ENCODE measurements around the gene KRCC1.

The KRCC1 gene

DNA sequence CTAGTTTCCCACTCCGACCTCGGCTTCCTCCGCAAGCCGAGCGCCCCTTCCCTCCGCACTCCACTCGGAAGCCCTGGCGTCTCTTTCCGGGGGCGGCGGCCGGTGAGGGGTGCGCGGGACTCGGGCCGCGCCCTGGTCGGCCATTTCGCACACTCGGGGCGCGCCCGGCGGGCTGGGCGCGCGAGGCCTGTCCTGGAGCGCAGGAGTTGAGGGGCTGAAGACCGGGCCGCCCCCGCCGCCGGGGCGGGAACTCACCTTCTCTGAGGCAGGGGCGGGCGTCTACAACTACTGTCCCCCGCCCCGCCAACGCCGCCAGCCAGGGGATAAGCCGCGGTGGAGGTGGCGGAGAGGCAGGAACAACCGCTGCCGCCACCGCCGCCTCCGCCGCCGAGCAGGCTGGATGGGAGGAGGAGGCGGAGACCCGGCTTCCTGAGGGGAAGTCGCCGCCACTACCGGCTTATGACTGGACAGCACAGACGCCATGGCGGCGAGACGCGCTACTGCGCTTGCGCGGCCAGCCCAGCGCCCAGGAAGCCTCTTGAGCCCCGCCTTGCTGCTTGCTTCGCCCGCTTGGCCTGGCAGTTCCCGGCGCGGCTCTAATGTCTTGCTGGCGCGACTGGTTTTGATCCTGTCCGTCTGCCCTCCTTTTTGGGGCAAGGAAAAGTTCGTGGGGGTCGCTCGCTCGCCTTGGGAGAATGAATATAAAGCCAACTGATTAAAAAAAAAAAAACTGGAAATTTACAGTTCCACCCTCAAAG lies at the start of gene KRCC1:
KRCC1 (minus strand) TSS at position 413 of the 758 bp plus-strand sequence. CDS start 27,220 bp downstream, outside the sequence.
- DNase-seq (ENCODE audit: low read depth) = peak; percentile 88

DNA sequence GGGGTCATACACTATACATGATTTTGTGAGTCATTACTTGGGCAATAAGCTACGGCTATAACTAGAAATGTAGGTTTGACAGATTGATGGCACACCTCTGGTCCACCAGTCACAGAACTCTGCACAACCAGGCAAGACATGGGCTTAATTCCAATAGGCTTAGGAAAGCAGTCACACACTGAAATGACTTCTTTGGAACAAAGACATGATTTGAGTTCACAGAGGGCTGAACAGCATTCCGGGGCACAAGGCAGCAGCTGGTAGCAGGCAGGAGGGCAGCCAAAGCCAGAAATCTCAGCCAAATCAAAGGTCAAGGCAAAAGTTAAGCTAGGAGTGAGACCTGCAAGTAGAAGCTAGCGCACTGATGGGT lies 44.9 kb upstream of the KRCC1 start:
- no peak for DNase-seq (ENCODE audit: low read depth)

DNA sequence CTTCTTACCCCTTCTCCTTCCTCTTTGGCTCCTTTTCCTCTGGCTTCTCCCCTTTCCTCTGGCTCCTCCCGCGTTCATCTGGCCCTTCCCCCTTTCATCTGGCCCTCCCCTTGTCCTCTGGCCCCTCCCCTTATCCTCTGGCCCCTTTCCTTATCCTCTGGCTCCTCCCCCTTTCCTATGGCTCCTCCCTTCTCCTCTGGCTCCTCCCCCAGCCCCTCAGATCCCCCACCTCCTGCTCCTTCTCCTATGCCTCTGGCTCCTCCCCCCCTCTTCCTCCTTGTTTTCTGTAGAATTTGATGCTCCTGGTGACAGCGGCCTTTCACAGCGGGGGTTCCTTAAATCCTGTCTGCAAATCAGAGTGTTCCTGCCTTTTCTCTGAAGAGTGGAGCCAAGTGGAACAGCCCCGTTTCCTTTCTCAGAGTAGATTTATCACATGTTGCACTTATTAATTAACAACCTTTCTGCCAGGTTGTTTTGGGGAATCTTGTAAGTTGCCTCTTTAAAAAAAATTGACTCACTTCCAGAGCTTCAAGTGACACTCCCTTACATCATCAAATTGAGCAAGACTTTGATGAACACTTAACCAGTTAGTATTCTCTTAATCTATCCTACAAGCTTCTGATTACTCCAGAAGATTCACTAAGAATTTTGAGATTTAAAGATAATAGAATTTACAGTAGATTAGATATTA lies 44.4 kb upstream of the KRCC1 start:
- DNase-seq (ENCODE audit: low read depth) = no peak

DNA sequence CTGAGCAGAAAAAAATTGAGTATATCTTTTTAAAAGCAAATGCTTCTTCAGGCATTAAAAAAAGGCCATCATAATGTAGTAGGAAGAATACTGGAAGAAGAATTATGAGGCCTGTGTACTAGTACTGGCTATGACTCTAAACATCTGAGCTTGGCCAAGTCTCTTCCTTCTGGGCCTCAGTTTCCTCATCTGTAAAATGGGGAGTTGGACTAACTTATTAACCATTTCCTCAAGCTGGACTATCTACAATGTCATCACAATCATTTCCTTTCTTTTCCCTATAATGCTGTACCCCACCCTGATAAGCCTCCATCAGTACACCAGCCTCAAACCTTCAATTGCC lies 42.9 kb upstream of the KRCC1 start:
- DNase-seq (ENCODE audit: low read depth) = no peak

DNA sequence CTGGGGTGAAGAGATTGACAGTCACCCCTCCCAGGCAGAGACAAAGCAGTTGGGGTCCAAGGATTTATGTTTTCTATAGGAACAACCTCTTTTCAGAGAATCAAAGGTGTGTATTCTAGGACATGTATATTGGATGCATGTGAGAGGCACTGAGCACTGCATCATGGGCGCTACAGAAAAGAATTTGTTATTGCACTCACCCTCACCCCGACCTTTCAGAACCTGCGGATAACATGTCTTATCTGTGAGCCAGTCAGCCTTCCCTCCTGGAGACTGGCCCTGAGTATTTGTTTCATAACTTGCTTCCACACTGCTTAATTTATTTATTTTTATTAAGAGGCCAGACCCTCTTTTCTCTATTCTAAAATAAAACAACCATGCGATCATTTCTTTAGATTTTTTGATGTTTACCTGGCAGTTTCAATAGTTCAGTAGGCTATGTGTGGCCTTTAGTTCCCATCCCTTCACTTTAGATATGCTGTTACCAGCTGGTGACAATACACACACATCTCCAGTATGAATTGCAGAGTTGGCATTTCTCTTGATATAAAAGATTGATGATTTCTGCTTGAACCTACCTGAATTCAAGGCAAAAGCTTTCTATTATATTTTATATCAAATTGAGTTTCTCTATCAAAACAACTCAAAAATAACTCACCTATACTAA lies 42.4 kb upstream of the KRCC1 start:
- DNase-seq (ENCODE audit: low read depth) = no peak

DNA sequence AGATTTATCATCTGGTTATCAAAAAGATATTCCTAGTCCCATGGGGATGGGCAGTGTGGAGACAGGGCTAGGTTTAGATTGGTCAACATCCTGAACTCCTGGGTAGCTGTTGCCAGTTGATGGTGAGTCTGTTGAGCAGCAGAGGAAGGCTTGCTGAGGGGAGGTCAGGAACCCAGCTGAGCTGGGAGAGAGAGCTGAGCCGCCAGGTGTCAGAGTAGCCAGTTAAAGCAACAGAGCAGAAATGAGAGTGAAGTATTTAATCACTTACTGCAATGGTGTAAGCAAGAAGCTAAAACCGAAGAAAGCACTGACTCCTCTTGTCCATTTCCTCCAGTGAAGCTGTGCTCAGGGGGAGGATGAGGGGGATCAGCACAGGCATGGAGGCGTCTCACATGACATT lies 41.6 kb upstream of the KRCC1 start:
- DNase-seq (ENCODE audit: low read depth) = no peak

DNA sequence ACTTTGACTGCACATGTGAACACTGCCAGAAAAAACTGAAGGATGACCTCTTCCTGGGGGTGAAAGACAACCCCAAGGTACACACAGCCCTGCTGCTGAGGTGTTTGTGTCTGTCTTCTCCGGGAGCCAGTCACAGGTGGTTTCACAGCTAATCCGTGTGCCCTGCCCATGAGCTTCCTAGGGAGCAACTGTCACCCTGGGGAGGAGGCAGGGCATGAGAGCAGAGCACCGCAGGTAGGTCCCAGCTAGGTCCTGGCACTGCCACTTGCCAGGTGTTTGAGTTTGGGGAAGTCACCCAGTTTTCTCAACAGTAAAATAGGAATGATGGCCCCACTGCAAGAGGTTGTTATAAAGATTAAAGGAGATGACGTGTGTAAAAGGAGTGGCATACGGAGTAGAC lies 41.1 kb upstream of the KRCC1 start:
- DNase-seq (ENCODE audit: low read depth) = no peak

DNA sequence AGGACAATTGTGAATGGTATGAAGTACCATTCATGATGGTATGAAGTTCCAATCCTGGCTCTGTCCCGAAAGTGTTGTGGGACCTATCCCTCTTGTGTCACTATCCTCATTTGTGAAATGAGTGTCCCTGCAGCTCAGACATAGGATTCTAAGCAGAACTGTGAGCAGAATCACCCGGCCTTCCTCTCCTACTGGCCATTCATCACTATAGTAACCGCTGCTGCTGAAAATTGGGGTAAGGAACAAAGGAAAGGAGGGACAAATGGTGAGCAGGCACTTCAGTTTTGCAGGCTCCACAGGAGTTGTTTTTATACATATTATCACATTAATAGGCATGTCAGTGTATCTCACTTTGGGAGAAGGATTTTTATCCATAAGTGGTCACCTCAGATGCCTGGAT lies 39.4 kb upstream of the KRCC1 start:
- DNase-seq (ENCODE audit: low read depth) = no peak

DNA sequence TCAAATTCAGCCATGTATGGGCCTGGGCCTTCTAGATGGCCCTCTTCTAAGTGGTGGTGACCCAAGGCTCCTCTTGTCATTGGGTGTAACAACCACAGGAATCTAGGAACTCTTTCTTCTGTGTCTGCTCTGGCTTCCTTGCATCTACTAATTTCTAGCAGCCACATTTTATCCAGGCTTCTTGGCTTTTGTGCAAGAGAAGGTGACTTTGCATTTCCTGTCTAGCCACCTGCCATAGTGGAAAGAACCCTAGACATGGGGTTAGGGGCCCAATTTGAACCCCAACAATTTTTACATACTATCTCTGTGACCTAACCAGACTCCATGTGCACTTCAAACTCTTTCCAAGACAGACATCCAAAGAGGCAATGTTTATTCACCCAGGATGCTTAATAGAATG lies 37.2 kb upstream of the KRCC1 start:
- DNase-seq (ENCODE audit: low read depth) = no peak

DNA sequence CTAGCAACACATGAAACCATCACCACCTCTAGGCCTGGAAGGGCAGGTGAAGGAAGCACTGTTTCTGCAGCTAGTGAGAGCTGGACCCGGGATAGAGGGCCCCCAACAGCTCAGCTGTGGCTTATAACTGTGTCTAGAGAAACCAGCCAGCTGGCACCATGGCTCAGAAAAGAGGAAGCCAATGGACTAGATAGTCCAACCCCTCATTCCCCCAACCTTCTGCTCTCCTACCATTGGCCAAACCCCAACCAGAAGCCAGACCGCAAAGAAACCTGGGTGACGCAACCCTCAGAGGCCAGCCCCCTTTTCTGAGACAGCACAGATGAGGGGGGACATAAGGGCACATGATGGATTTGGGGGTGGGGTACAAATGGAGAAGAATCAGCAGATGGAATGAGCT lies 36.4 kb upstream of the KRCC1 start:
- DNase-seq (ENCODE audit: low read depth) = no peak

DNA sequence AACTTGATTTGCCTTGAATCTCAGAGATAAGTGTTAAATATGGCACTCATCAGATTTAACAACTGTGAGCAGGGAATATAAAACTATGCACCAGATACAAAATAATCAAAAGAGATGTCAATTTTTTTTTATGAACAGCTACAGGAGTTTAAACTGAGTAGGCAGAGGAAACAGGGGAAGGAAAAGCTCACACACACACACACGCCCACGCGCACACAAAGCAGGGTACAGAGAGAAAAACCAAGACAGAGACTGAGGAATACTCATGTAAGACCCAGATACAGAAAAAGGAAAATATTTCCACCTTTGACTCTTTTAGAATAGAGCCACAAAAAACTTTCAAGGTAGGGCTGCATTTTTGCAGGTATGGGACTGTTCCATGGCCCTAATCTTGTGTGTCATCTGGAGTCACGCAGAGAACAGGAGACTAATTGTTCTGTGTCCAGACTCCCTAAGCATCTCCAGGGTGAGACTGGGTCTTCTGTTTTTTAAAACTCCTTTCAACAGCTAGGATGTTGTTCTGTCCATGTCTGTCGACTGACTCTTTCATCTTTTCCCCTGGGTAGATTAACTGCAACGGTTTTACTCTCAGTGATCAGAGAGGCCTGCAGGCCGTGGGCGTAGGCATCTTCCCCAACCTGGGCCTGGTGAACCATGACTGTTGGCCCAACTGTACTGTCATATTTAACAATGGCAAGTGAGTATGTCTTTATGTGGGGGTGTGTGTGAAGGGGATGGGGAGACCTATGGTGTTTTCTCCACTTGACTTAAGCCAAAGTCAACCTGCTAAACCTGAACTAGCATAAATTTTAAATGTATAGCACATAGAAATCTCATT lies 35.1 kb upstream of the KRCC1 start:
- no peak for DNase-seq (ENCODE audit: low read depth)

DNA sequence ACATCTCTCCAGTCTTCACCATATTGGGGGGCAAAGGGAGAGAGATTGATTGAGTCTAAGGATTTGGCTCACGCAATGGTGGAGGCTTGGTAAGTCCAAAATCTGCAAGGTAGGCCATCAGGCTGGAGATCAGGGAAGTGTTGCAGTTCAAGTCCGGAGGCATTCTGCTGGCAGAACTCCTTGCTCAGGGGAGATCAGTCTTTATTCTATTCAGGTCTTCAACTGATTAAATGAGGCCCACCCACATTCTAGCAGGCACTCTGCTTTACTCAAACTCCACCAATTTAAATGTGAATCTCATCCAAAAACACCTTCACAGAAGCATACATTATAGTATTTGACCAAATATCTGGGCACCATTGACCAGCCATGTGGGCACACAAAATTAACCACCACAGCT lies 33.4 kb upstream of the KRCC1 start:
- no peak for DNase-seq (ENCODE audit: low read depth)

DNA sequence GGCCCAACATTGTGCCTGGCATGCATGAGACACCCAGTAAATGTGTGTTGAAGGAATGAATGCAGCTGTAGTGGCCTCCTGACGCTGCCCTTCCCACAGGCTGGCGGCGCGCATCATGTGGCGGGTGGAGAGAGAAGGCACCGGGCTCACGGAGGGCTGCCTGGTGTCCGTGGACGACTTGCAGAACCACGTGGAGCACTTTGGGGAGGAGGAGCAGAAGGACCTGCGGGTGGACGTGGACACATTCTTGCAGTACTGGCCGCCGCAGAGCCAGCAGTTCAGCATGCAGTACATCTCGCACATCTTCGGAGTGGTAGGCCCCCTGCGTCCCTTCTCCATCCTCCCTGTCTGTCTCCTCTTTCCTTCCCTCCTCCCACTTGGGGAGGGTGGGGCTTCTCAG lies 32.2 kb upstream of the KRCC1 start:
- DNase-seq (ENCODE audit: low read depth) = no peak

DNA sequence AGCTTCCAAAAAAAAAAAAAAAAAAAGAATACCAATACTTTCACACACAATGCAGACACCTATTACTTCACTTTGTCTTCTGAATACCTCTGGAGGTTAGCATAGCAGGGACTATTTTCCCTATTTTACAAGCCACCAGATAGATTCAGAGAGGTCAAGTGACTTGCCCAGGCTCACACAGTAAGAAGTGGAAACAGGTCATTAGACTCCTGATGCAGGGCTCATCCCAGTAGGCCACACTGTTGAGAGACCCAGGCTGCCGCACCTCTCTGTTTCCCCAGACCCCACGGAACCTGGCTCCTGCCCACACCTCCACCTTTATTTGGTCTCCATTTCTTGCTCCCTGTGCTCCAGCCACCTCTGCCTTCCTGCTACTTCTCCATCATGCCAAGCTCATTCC lies 31.5 kb upstream of the KRCC1 start:
- no peak for DNase-seq (ENCODE audit: low read depth)

DNA sequence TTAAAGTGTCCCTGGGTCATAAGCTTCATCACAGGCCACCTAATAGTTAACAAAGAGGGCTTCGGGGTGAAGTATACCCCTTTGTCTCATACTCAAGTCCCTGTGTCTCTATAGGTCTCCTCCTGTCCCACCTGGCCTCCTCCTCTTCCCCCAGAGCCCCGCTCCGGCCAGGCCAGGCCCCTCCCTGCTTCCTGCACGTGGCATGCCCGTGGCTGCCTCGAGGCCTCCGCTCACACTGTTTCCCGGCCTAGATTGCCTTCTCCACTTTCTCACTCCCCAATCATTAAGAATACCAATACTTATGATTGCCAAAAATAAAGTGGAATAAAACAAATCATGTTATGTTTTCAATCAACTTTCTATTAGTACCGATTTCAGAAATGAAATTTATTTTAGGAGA lies 30.8 kb upstream of the KRCC1 start:
- no peak for DNase-seq (ENCODE audit: low read depth)

DNA sequence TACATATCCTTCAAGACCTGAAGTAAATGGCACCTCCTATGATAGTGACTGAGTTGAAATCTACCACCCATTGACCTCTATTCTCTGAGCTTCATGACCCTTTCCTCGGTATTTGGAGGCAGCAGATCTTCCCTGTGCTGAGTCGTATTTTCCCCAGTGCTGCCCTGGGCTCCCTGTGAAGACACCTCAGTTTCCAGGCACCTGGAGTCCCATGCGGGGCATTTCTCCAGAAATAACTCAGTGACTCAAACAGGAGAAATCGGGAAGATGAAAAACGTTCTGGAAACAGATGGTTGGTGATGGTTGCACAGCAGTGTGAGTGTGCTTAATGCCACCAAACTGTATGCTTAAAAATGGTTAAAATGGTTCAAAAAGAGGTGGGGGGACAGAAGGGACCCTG lies 30.0 kb upstream of the KRCC1 start:
- DNase-seq (ENCODE audit: low read depth) = no peak

DNA sequence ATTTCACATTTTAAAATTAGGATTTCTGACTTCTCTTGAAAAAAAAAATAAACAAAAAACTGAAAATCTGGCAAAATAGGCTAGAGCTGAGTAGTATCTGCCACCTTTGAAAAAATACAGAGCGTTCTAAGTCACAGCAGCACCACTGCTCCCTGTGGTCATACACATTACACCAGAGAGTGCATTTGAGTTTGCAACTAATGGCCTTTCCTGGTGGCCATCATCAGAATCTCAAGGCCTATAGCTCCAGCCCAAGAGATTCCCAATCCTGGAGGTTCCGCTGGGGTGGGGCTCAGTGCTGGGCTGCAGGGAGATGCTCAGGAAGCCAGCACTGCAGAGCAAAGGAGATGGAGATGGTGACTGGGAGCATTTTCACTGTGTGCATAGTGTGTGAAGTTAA lies 29.5 kb upstream of the KRCC1 start:
- no peak for DNase-seq (ENCODE audit: low read depth)

DNA sequence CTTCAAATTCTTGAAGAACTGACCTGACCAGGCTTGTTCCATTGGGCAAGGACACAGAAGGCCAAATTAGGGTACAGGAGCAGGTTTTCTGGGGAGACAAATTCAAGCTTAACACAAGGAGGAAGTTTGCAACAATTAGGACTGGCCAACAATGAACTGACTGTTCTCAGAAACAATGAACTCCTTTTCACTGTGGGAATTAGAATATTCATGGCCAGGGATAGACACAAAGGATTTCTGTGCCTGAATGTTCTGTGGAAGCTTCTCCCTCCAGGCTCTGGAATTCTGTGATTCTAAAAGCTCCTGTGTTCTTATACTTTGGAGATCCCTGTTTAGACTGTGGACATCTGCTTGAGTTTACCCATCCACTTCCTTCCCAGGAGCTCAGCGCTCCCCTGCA lies 27.2 kb upstream of the KRCC1 start:
- DNase-seq (ENCODE audit: low read depth) = no peak

DNA sequence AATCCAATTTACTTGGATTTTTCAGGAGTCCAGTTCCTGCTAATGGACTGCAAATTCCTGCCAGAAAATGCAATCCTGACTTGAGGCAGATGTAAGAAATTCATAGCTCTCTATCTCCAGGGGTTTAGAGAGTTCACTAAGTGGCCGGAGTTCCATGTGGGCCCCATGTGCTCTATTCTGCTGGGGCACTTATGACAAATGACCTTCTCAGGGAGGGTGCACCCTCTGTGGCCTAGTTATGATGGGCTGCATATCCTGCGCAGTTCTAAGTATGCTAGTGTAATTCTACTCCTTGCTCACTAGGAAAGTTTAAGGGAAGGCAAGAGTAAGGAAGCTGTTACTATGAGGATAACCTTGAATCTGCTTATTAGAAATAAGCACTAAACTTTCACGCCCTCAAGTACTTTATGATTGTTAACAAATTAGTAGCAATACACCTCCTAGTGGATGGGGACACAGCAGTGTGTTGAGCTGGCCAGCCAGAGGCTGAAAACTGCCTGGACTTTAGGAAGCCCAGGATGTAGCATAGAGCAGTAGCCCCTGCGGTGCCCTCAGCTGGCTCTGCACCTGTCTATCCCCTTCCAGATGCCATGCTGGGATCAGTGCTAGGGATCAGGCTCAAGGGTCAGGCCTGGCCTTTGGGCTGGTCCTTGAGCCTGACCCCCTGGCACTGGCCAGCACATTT lies 26.5 kb upstream of the KRCC1 start:
- no peak for DNase-seq (ENCODE audit: low read depth)

DNA sequence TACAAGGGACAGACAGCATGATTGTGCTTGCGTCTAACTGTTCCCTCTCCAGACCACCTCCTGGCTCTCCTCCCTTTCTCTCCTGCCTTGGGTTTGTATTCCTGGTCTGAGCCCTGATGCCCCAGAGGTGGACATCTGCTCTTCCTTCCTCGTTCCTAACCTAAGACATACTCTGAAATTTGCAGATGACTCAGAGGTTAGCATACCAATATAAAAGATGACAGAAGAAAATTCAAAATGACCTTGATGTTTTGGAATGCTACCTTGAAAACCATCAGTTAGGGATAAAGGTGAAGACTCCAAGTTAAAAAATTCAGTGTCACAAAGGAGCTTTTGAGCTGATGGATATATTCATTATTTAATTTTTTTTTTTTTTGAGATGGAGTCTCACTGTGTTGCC lies 25.0 kb upstream of the KRCC1 start:
- no peak for DNase-seq (ENCODE audit: low read depth)

DNA sequence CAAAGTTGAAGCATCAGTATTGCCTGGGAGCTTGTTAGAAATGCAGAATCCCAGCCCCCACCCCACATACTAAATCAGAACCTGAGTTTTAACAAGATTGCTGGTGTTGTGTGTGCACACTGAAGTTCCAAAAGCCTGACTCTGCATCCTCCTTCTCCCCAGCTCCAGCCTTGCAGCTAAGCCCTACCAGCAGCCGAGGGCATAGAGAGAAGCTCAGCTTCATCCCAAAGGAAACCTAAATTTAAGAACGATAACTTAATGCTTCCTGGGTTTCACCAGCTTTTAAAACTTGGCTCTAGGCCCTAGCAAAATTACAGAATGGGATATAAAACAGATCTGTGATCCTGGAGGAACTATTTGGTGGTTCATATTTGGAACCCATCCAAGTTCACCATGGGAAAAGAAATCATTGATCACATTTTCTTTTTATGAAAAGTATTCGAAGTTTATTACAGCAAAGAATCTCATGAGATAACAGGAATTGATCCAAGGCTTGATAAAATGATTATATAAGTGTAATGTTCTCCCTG lies 23.1 kb upstream of the KRCC1 start:
- DNase-seq (ENCODE audit: low read depth) = no peak

DNA sequence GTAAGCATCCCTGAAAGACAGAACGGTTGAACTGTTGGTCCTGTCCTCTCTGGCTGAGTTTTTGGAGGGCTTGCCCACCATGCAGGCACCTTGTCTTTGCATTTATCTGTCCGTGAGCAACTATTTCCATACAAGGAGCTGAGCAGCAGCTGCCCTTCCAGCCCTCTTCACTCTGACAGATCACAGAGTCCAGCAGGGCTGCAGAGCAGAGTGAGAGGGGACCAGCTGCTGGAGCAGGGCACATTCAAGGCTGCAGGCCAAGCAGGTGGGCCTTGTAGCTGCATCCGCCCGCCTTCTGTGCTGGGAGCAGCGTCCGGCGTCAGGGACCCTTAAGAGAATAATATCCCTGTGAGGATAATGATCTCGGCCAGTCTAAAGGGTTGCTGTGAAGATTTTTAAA lies 21.5 kb upstream of the KRCC1 start:
- no peak for DNase-seq (ENCODE audit: low read depth)
